ENCODE data around the gene CACNA1E. TPM values are rescaled to one million over a fixed set of nuclear protein-coding genes. Genes with fewer than 3 reads are reported as not detected.

The CACNA1E gene
- total RNA-seq, 2 donors from 2014 or later, result 1.7 to 2.2 TPM

DNA sequence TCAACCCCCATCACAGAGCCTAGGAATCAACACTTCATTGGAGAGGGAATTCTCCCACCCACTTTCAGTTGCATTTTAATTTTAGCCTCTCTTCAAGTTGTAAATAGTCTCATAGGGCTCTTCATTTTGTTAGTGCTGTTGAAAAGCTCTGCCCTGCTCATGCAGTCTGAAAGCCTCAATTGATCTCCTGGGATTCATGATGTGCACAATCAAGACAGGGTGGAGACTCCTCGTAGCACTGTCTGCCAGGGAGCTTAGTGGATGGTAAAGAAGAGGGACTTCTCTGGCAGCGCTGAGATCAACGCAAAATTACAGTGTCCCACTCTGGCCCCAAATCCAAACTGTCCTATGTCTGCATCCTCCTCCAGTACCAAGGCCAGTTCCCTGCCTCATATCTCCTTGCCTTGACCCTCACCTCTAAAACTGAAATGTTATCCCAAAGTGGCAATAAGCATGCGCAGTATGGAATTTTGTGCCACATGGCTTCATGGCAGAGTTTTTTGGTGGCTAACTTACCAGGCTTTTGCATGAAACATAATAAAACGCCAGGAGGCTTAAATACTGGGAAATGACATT, 282.2 kb downstream of the CACNA1E start:
- H3K4me3 ChIP-seq, result no peak overlapping the region
- no peak for TF ChIP-seq CTCF (IDR thresholded peaks at IDR 0.05)
- no peaks in the 10 kb centered on the region for H3K4me1 ChIP-seq
- no peaks in the 10 kb centered on the region for H3K36me3 ChIP-seq
- no peaks in the 10 kb centered on the region for H3K27me3 ChIP-seq
- DNase-seq (ENCODE audit: low spot score), result no peak
- no peak overlapping the region for H3K27ac ChIP-seq
- H3K9me3 ChIP-seq, result no peaks in the 10 kb centered on the region

DNA sequence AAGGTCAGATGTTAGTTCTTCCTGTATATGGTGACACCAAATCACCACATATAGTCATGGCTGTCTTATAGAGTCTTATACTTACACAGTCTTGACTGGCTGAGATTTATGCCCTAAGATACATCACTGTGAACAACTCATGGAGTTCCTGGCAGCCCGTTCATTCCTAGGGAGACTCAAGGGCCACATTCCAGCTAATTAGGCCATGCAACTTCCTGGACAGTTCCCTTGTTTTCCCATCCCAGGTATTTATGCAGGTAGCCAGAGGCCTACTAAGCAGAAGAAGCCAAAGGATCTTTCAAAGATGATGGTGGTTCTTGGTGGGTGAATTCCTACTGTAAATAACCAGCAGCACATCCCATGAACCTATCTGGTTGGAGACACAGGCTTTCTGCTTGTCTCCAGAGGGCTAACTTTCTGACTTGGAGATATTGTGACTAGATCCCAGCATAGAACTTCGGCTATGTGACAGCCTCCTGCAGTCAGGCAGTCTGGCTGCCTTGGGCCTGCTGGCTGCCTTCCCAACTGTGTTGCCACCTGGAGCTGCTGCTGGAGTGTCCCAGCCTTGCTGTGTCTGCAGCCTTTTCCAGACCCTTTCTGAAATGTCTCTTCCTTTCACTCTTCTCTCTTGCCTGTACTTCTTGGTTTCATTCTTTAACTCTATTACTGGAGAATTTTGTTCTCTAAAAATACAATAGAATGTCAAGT, 283.8 kb downstream of the CACNA1E start:
- Histone ChIP-seq H3K4me1 (no peaks in the 10 kb centered on the region), H3K27ac (no peak overlapping the region), H3K36me3 (no peaks in the 10 kb centered on the region), H3K9me3 (no peaks in the 10 kb centered on the region), H3K4me3 (no peak overlapping the region), H3K27me3 (no peaks in the 10 kb centered on the region)
- no peak for TF ChIP-seq CTCF (IDR thresholded peaks at IDR 0.05)
- DNase-seq (ENCODE audit: low spot score), result no peak

GRCh38 chr1:181768211-181768929, 285.1 kb downstream of the CACNA1E start:
- no peak overlapping the region for H3K4me3 ChIP-seq
- DNase-seq (ENCODE audit: low spot score), result no peak
- no peak overlapping the region for H3K27ac ChIP-seq
- no peaks in the 10 kb centered on the region for H3K27me3 ChIP-seq
- no peaks in the 10 kb centered on the region for H3K36me3 ChIP-seq
- H3K9me3 ChIP-seq, result no peaks in the 10 kb centered on the region
- TF ChIP-seq CTCF (IDR thresholded peaks at IDR 0.05), result no peak
- no peaks in the 10 kb centered on the region for H3K4me1 ChIP-seq

DNA sequence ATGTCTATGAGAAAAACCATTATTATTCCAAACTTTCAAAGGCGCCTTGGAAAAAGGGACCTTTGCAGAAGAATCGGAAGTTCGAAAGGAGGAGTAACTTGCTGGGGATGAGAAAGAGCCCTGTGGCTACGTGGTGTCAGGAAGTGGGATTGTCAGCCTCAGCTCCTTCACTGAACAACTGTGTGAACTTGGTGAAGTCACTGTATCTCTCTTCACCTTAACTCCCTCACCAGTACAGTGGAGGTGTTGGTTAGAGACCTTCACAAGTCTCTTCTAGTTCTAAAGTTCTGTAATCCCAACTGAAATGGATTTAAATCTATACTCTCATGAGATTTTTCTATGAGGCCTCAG, 285.6 kb downstream of the CACNA1E start:
- H3K9me3 ChIP-seq, result no peaks in the 10 kb centered on the region
- H3K36me3 ChIP-seq, result no peaks in the 10 kb centered on the region
- H3K27me3 ChIP-seq, result no peaks in the 10 kb centered on the region
- H3K4me3 ChIP-seq, result no peak overlapping the region
- no peak overlapping the region for H3K27ac ChIP-seq
- H3K4me1 ChIP-seq, result no peaks in the 10 kb centered on the region
- TF ChIP-seq CTCF (IDR thresholded peaks at IDR 0.05), result no peak
- DNase-seq (ENCODE audit: low spot score), result no peak

GRCh38 chr1:181769846-181770245, 286.5 kb downstream of the CACNA1E start:
- H3K36me3 ChIP-seq, result no peaks in the 10 kb centered on the region
- TF ChIP-seq CTCF (IDR thresholded peaks at IDR 0.05), result no peak
- H3K4me1 ChIP-seq, result no peaks in the 10 kb centered on the region

More at GRCh38 chr1:181769846-181770245, 286.5 kb downstream of the CACNA1E start:
- no peak for DNase-seq (ENCODE audit: low spot score)
- Histone ChIP-seq H3K27me3 (no peaks in the 10 kb centered on the region), H3K9me3 (no peaks in the 10 kb centered on the region), H3K4me3 (no peak overlapping the region), H3K27ac (no peak overlapping the region)

Measured in right atrium auricular region (tissue), 2 donors.